Lung (tissue), 12 donors: Measurements from ENCODE around the gene CDYL. TPM values are rescaled to one million over a fixed set of nuclear protein-coding genes. Genes with fewer than 3 reads are reported as not detected.

Source experiments
- ATAC-seq: fragments of 200-7000 bp; cut with Tn5 transposase; one replicate; pipeline ENCODE4 v1.9.1; 2020; ENCODE audit warnings: moderate number of reproducible peaks; ENCODE audit not compliant: insufficient read depth, low FRiP score
- DNase-seq, 3 donors: peaks; one replicate each; pipeline ENCODE4 v3.0.0-alpha.2; 2013 to 2017
- H3K27ac ChIP-seq, 2 donors: one replicate each; pipeline ENCODE4 v1.5.1; 2013; ENCODE audit warnings: mild to moderate bottlenecking in 2 of 2, moderate library complexity in 2 of 2, control low read depth in 1 of 2, inconsistent platforms in 1 of 2, low read depth in 1 of 2, low read length in 1 of 2
- H3K27me3 ChIP-seq, 3 donors: one replicate each; pipeline ENCODE4 v1.5.1; 2013; ENCODE audit warnings: low read length in 2 of 3; ENCODE audit not compliant: control insufficient read depth in 3 of 3, insufficient read depth in 3 of 3
- H3K36me3 ChIP-seq, 4 donors: one replicate each; pipeline ENCODE4 v1.5.1; 2013; ENCODE audit warnings: low read length in 4 of 4, mild to moderate bottlenecking in 1 of 4, moderate library complexity in 1 of 4; ENCODE audit not compliant: control insufficient read depth in 4 of 4, insufficient read depth in 4 of 4
- H3K4me1 ChIP-seq, 5 donors: one replicate each; pipeline ENCODE4 v1.5.1; 2013; ENCODE audit warnings: low read length in 5 of 5, mild to moderate bottlenecking in 2 of 5, moderate library complexity in 1 of 5; ENCODE audit not compliant: control insufficient read depth in 5 of 5, insufficient read depth in 5 of 5
- H3K4me3 ChIP-seq: one replicate; pipeline ENCODE4 v1.5.1; 2013; ENCODE audit warnings: mild to moderate bottlenecking, control low read depth, moderate library complexity
- H3K9ac ChIP-seq, 2 donors: one replicate each; pipeline ENCODE4 v1.5.1; 2013; ENCODE audit warnings: low read length in 2 of 2, control low read depth in 1 of 2; ENCODE audit not compliant: insufficient read depth in 1 of 2
- H3K9me3 ChIP-seq, 4 donors: one replicate each; pipeline ENCODE4 v1.5.1; 2013; ENCODE audit warnings: low read length in 3 of 4, mild to moderate bottlenecking in 1 of 4, moderate library complexity in 1 of 4; ENCODE audit not compliant: control insufficient read depth in 4 of 4, insufficient read depth in 3 of 4
- WGBS, 2 donors: extraction: QIAGEN DNeasy Blood & Tissue Kit; methylation state at CpG; one replicate each; pipeline ENCODE4 v1.1.7; 2013; 5-methylcytosine and 5-hydroxymethylcytosine counted together
- polyA plus RNA-seq, 2 donors: library from polyadenylated mRNA; stranded (reverse); fragments of 200-250 nt; gene quantifications; one replicate each; pipeline ENCODE4 v1.2.1, GENCODE V29; 2013
- total RNA-seq, 2 donors: library from RNA; depleted of rRNA in 1 of 2; stranded (reverse); fragments of >200 nt in 1 of 2; gene quantifications; one replicate each; pipeline ENCODE4 v1.2.1, GENCODE V29; 2014 to 2021
- TF ChIP-seq, protein P1 (sequence below): IDR thresholded peaks from 2 replicates; pipeline ENCODE4 v1.5.1; 2012; ENCODE audit warnings: mild to moderate bottlenecking; ENCODE audit errors: control extremely low read depth, extremely low read depth
- donor health status: control.
- donor health status: control.
- donor health status: Bipolar disorder and iron deficiency.
- donor health status: healthy.
- donor health status: DM: yes; HTN: yes; CAD: no.

CDYL gene
- total and polyA plus RNA-seq, 4 donors = 5.8 to 51.6 (median 20.9) TPM

GRCh38 chr6:4958624-4959023, 182.4 kb downstream of the CDYL start:
- Histone ChIP-seq H3K4me1 (peaks cover 0 to 2% (median 0%) of the 10 kb centered on the region in 5 donors), H3K27me3 (no peaks in the 10 kb centered on the region), H3K9me3 (peaks cover 0 to 2% (median 0%) of the 10 kb centered on the region in 4 donors), H3K9ac (no peak overlapping the region), H3K36me3 (peaks cover 0 to 4% (median 3%) of the 10 kb centered on the region in 4 donors), H3K4me3 (no peak overlapping the region), H3K27ac (no peak overlapping the region)
- TF ChIP-seq, protein P1, sequence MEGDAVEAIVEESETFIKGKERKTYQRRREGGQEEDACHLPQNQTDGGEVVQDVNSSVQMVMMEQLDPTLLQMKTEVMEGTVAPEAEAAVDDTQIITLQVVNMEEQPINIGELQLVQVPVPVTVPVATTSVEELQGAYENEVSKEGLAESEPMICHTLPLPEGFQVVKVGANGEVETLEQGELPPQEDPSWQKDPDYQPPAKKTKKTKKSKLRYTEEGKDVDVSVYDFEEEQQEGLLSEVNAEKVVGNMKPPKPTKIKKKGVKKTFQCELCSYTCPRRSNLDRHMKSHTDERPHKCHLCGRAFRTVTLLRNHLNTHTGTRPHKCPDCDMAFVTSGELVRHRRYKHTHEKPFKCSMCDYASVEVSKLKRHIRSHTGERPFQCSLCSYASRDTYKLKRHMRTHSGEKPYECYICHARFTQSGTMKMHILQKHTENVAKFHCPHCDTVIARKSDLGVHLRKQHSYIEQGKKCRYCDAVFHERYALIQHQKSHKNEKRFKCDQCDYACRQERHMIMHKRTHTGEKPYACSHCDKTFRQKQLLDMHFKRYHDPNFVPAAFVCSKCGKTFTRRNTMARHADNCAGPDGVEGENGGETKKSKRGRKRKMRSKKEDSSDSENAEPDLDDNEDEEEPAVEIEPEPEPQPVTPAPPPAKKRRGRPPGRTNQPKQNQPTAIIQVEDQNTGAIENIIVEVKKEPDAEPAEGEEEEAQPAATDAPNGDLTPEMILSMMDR = no peak
- DNase-seq (no peak), ATAC-seq (no peak)
- WGBS, 2 donors = 87 to 92% methylated on average over 3 of the region's 3 CpGs

GRCh38 chr6:4961322-4962168, 185.3 kb downstream of the CDYL start:
- H3K4me1 ChIP-seq = peaks cover 0 to 2% (median 0%) of the 10 kb centered on the region in 5 donors
- no peak overlapping the region for H3K9ac ChIP-seq
- H3K4me3 ChIP-seq = no peak overlapping the region
- no peak for DNase-seq
- no peaks in the 10 kb centered on the region for H3K27me3 ChIP-seq
- WGBS, 2 donors = 89 to 93% methylated on average over 10 of the region's 10 CpGs
- H3K27ac ChIP-seq = no peak overlapping the region
- ATAC-seq = no peak
- peaks cover 0 to 2% (median 0%) of the 10 kb centered on the region in 4 donors for H3K9me3 ChIP-seq
- H3K36me3 ChIP-seq = no peaks in the 10 kb centered on the region
- TF ChIP-seq, protein P1 = no peak

DNA sequence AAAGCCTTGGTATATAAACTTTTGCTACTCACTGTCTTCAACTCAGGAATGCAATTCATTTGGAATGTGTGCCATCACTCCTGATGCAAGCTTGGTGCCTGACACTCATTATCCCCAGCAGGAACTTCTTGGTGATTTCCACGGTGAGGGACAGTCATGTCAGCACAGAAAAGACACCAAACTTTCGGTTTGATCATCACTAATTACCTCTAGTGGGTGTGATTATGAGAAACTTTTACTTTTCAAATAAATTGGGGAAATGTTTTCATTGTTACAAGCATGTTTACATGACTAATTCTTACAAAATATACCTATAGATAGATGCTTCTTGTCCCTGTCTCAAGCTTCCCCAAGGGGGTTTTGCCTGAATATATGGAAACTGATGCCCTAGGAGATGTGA, 186.7 kb downstream of the CDYL start:
- H3K27me3 ChIP-seq = no peaks in the 10 kb centered on the region
- ATAC-seq (no peak), DNase-seq (no peak)
- no peaks in the 10 kb centered on the region for H3K36me3 ChIP-seq
- no peak overlapping the region for H3K4me3 ChIP-seq
- peaks cover 0 to 1% (median 0%) of the 10 kb centered on the region in 4 donors for H3K9me3 ChIP-seq
- no peak overlapping the region for H3K9ac ChIP-seq
- H3K27ac ChIP-seq = no peak overlapping the region
- H3K4me1 ChIP-seq = no peaks in the 10 kb centered on the region
- TF ChIP-seq, protein P1 = no peak
- 83% methylated on average over 2 of the region's 2 CpGs for WGBS, 2 donors
